DMS79 treated with DMSO at 0.1 percent for 48 hours (cell line): ENCODE measurements around the gene AGBL4.

Experiments used
- DNase-seq: peaks from one replicate; lab custom pipeline; 2025; lab: John Stamatoyannopoulos, UW

Gene AGBL4

GRCh38 chr1:48887796-48888195 is 1136.0 kb downstream of the AGBL4 start:
- DNase-seq, result no peak

GRCh38 chr1:48882020-48882419 is 1141.7 kb downstream of the AGBL4 start:
- no peak for DNase-seq

DNA sequence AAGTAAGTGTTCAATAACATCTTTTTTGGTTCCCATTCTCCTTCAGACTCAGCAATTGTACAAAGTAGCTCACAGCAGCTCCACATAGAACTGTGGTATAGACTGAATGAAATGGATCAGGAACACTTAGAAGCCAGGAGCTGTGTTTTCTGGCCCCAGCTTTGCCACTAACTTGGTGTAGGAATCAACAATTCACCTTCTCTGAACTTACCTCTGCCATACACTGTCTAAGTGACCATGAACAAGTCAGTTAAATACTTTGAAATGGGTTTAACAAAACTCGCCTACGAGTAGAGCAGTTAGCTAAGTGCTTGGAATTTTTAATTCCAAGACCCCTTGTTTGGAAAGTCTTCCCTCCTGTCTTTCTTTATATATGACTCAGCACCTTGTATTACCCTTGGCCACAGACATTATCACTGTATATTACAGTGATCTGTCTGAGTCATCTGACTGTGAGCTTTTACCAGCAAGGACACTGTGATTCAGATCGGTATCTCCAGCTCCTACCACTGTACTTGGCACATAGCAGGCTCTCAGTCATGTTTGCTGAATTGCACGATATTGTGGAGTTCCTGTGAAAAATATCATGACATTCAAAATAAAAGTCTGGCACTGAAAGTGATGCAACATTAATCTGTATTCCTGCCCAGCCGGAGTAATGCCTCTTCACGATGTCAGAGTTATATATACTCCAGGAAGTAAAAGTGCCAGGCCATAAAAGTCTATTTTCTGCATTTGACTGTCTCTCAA is 1145.4 kb downstream of the AGBL4 start:
- DNase-seq, result no peak

GRCh38 chr1:48876330-48876785 is 1147.4 kb downstream of the AGBL4 start:
- DNase-seq, result no peak

- DNase-seq, result peak; percentile 43
Measured at GRCh38 chr1:48875552-48876329, 1148.0 kb downstream of the AGBL4 start.

- DNase-seq, result no peak
Measured at GRCh38 chr1:48873944-48874343, 1149.8 kb downstream of the AGBL4 start.

GRCh38 chr1:48870596-48870995 is 1153.2 kb downstream of the AGBL4 start:
- DNase-seq, result peak; percentile 7

GRCh38 chr1:48869116-48869893 is 1154.4 kb downstream of the AGBL4 start:
- DNase-seq, result no peak

DNA sequence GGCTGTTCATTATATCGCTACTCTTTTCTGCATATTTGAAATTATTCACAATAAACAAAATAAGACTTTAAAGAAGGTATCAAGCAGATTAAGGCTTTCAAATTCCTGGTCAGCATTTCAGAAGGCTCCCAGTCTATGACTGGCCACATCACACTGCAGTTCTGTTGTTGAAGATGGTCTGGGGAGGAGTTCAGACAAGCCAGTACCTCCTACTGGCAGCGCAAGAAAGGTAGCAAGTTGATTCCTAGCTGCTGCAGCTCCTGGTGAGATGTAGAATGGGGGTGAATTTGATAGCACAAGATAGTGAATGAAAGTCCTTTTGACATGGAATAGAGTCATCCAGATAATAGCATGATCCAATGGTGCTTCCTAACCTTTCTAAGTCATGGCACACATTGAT is 1158.8 kb downstream of the AGBL4 start:
- DNase-seq, result no peak

- DNase-seq, result peak; percentile 93
Measured at GRCh38 chr1:48859456-48859855, 1164.3 kb downstream of the AGBL4 start.

DNA sequence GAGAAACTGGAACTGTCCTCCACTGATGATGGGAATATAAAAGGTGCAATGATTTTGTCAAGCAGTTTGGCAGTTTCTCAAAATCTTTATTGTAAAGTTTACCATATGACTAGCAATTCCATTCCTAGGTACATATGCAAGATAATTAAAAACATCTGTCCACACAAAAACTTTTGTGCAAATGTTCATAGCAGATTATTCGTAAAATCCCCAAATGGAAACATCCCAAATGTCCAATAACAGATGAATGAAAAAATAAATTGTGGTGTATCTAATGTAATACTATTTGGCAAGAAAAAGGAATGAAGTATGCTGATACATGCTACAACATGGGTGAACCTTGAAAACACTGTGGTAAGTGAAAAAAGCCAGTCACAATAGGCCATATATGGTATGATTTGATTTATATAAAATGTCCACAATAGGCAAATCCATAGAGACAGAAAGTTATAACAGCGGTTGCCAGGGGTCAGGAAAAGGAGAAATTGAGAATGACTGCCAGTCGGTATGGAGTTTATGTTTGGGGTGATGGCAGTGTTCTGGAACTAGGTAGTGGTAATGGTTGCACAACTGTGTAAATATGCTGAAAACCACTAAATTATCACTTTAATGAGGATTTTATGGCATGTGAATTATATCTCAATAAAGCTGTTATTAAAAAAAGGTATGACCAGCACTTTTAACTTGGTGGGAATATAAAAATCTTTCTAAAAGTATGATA is 1165.4 kb downstream of the AGBL4 start:
- no peak for DNase-seq

DNA sequence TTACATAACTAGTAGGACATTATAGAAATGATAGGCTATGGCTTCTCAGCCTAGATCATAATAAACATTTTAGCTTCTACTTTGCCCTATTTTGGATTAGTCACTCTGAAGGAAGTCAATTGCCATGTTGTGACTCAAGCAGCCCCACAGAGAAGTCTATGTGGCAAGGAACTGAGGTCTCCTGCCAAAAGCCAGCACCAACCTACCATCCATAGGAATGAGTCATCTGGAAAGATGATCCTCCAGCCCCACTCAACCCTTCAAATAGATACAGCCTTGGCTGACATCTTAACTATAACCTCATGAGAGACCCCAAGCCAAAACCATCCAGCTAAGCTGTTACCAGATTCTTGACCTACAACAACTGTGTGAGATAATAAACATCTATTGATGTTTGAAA is 1170.7 kb downstream of the AGBL4 start:
- no peak for DNase-seq

GRCh38 chr1:48851638-48852037 is 1172.1 kb downstream of the AGBL4 start:
- DNase-seq, result no peak

DNA sequence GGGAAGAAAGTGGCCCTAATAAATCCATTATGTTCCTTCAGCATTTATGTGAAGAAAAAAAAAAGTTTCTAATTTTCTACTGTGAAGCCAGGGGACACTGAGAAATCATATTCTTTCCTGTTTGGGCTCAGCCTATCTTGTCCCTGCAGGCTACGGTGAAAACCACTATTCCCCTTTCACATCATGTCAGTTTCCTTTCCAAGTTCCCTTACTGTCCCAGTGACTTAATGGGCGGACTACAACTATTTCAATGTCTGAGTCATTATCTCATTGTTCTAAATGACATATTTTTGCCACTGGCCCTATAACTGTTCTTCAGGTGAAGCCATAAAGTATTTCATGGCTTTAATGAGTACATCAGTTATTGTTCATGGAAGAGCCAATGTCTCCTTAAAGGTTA is 1175.7 kb downstream of the AGBL4 start:
- DNase-seq, result no peak

DNA sequence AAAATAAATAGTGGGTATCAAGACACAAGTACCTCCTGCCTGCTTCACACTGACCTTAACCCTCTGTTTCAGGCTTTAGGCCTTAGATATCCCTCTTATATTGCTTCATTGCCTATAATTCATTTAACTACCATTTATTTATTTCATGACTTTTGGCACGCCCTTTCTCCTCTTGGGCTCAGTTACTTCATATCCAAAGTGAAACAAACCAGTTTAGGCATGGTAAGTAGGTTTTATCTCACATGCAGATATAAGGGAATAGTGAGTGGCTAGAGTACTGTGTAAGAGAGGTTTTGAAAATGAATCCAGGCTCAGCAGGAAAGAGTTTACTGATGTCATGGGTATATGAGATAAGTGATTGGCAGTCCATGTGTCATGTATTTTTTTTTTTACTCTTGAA is 1177.3 kb downstream of the AGBL4 start:
- no peak for DNase-seq

DNA sequence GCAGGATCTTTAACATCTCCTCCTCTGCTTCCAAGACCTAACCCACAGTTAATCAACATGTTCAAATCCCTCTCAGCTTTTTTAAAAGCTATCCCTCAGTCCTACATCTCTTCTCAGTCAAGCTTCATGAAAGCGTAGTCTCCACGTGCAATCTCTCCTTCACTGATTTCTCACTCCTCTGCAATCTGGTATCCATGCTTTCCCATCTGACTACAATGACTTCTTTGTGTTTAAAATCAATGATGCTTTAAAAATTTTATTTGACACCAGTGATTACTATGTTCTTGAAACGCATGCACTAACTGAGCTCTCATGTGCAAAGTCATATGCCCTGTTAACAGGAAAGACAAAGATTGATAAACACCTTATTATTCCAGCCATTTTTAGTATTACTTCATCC is 1179.6 kb downstream of the AGBL4 start:
- no peak for DNase-seq

GRCh38 chr1:48841966-48842365 is 1181.8 kb downstream of the AGBL4 start:
- no peak for DNase-seq

- DNase-seq, result no peak
Measured at GRCh38 chr1:48841461-48841860, 1182.3 kb downstream of the AGBL4 start.

DNA sequence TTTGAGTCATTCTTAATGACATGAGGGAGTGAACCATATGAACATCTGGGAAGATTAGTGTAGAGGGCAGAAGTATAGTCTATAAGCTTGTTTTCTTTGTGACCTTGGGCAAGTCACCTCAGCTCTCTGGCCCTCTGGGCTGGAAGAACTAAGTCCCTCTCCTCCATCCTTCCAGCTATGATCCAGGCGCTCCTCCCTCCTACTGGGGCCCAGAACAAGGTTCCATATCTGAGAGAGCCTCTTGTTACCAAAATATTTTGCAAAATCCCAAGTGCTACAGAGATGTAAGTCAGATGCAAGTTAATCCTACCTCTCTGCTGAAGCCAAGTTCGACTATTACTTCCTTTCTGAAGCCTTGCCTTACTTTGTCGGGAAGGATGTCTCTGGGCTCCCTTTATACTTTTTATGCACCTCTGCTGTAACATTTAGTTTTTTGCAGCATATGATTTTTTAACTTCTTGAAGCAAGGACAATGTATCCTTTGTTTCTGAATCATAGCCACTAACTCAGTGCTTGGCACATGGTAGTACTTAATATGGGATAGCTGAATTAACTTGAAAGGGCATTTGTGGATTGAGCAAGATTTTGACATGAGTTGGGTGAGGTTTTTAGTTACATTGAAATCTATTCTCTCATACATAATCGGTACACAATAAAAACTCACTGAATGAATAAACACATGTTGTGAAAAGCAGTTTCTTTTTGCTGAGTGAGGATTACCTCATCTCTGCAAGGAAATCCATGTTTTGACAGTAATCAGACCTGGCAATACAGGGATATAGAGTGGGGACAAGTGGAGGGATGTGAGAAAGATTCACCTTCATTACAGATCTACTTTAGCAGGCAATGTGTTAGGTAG is 1192.4 kb downstream of the AGBL4 start:
- no peak for DNase-seq

- no peak for DNase-seq
Measured at GRCh38 chr1:48830715-48831114, 1193.0 kb downstream of the AGBL4 start.

- no peak for DNase-seq
Measured at GRCh38 chr1:48829446-48829845, 1194.3 kb downstream of the AGBL4 start.
